ENCODE measurements around the gene NXPE4. TPM values are rescaled to one million over a fixed set of nuclear protein-coding genes. Genes with fewer than 3 reads are reported as not detected.

The NXPE4 gene
- total RNA-seq, 2 donors from 2014 or later: not detected

DNA sequence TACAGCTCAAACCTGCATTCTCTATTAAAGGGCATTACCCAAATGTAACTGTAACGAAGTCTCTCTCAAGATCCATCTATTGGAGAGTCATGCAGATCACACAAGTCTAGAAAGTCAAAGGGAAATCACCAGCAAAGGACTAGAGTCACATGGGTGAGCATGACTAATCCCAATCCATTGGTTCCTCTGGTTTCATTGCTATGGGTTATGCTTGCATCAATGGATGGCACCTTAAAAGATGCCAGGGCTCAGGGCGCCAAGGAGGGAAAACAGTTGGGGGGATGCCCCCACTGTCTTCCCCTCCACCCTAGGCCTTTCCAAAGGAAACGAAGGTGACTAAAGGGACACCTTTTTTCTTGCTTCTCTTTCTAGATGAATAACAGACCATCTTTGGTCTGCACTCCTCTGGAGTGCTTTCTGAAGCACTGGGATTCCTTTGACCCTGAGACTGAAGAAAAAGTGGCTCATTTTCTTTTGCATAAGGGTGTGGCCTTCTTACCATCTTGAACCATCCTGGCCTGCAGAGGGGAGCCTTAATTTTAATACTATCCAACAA lies 8.1 kb downstream of the NXPE4 start:
- 67 to 74% methylated on average over 3 of the region's 3 CpGs for WGBS, 2 donors
- H3K9me3 ChIP-seq: peaks cover 0 to 35% (median 0%) of the 10 kb centered on the region in 3 donors
- ATAC-seq (no peak), DNase-seq (no peak)
- intact Hi-C loops (cut with DNase I): no loop called here
- no peak overlapping the region for H3K27ac ChIP-seq
- no peaks in the 10 kb centered on the region for H3K27me3 ChIP-seq
- no peaks in the 10 kb centered on the region for H3K36me3 ChIP-seq (replicated peaks in 1 of 2; ENCODE audit: insufficient read depth in 1 of 2, low read depth in 2 of 2)
- no peak for TF ChIP-seq POLR2A (IDR thresholded peaks at IDR 0.05)
- TF ChIP-seq, protein P1, sequence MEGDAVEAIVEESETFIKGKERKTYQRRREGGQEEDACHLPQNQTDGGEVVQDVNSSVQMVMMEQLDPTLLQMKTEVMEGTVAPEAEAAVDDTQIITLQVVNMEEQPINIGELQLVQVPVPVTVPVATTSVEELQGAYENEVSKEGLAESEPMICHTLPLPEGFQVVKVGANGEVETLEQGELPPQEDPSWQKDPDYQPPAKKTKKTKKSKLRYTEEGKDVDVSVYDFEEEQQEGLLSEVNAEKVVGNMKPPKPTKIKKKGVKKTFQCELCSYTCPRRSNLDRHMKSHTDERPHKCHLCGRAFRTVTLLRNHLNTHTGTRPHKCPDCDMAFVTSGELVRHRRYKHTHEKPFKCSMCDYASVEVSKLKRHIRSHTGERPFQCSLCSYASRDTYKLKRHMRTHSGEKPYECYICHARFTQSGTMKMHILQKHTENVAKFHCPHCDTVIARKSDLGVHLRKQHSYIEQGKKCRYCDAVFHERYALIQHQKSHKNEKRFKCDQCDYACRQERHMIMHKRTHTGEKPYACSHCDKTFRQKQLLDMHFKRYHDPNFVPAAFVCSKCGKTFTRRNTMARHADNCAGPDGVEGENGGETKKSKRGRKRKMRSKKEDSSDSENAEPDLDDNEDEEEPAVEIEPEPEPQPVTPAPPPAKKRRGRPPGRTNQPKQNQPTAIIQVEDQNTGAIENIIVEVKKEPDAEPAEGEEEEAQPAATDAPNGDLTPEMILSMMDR (IDR thresholded peaks at IDR 0.05): no peak
- H3K4me1 ChIP-seq: no peaks in the 10 kb centered on the region
- H3K4me3 ChIP-seq: no peak overlapping the region

DNA sequence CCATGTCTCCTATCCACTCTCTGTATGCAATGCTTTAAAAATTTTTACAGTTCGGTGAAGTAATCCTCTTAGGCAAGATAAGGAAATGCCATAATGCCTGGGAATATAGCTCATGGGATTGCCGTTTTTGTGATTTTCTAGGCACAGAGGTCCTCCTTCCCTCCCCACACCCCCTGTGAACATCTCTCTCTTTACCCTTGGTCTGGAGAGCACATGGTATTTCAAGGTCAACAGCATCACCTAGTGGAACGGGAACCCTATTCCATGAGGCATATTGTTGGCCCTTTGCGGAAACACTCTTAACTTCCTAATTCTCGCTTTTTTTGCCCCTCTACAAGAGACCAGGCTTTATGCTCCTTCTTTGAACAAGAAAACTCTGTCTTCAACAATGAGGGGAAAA lies 8.8 kb downstream of the NXPE4 start:
- ATAC-seq: no peak
- H3K9me3 ChIP-seq: peaks cover 0 to 35% (median 0%) of the 10 kb centered on the region in 3 donors
- H3K4me1 ChIP-seq: no peaks in the 10 kb centered on the region
- 83 to 85% methylated on average over 5 of the region's 5 CpGs for WGBS, 2 donors
- no peaks in the 10 kb centered on the region for H3K36me3 ChIP-seq (replicated peaks in 1 of 2; ENCODE audit: insufficient read depth in 1 of 2, low read depth in 2 of 2)
- no peak for TF ChIP-seq POLR2A (IDR thresholded peaks at IDR 0.05)
- no peak for DNase-seq
- intact Hi-C loops (cut with DNase I): no loop called here
- no peak overlapping the region for H3K4me3 ChIP-seq
- H3K27ac ChIP-seq: no peak overlapping the region
- H3K27me3 ChIP-seq: no peaks in the 10 kb centered on the region

DNA sequence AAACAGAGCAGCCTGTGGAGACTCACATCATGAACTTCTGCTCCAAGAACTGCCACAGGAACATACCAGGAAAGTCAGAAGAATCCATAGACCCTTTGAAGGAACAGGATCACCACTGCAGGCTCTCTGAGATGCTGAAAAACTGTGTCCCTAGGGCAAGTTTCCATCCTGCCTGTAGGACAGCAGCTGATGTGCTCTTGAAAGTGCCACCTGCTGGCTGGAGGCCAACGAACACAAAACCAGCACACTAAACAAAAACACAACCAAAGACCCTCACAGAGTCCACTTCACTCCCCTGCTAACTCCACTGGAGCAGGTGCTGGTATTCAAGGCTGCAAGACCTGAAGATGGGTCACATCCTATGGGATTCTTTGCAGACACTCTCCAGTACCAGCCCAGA lies 23.9 kb downstream of the NXPE4 start:
- TF ChIP-seq, protein P1 (IDR thresholded peaks at IDR 0.05): no peak
- no peak for TF ChIP-seq POLR2A (IDR thresholded peaks at IDR 0.05)
- Histone ChIP-seq H3K4me3 (no peak overlapping the region), H3K27ac (no peak overlapping the region), H3K4me1 (no peaks in the 10 kb centered on the region), H3K36me3 (replicated peaks in 1 of 2; ENCODE audit: insufficient read depth in 1 of 2, low read depth in 2 of 2) (no peaks in the 10 kb centered on the region), H3K9me3 (no peaks in the 10 kb centered on the region), H3K27me3 (no peaks in the 10 kb centered on the region)
- ATAC-seq (no peak), DNase-seq (no peak)
- intact Hi-C loops (cut with DNase I): no loop called here
- WGBS, 2 donors: 14 to 19% methylated on average over 1 of the region's 1 CpG

DNA sequence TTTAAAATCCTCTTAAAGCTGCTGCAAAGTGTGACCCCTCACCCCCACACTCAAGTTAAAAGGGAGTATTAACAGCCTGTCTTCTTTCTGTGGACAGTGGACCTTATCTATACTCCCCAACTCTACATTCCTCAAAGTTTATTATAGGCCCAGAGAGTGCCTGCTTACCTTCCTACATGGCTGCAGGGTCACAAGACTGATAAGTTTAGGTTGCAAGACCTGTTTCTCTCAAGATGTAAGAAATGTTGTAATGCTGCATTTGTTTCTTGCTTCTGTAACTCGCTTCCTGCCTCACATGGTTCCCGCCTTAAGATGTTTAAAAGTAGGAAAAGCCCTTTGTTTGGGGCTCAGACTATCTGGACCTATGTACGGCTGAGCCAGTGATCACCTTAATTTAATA lies 25.8 kb downstream of the NXPE4 start:
- intact Hi-C loops (cut with DNase I): no loop called here
- TF ChIP-seq, protein P1 (IDR thresholded peaks at IDR 0.05): no peak
- no peak for TF ChIP-seq POLR2A (IDR thresholded peaks at IDR 0.05)
- Histone ChIP-seq H3K4me1 (no peaks in the 10 kb centered on the region), H3K36me3 (replicated peaks in 1 of 2; ENCODE audit: insufficient read depth in 1 of 2, low read depth in 2 of 2) (no peaks in the 10 kb centered on the region), H3K27me3 (no peaks in the 10 kb centered on the region), H3K27ac (no peak overlapping the region), H3K4me3 (no peak overlapping the region), H3K9me3 (no peaks in the 10 kb centered on the region)
- no peak for ATAC-seq
- WGBS, 2 donors: 59 to 77% methylated on average over 3 of the region's 3 CpGs
- DNase-seq: no peak

DNA sequence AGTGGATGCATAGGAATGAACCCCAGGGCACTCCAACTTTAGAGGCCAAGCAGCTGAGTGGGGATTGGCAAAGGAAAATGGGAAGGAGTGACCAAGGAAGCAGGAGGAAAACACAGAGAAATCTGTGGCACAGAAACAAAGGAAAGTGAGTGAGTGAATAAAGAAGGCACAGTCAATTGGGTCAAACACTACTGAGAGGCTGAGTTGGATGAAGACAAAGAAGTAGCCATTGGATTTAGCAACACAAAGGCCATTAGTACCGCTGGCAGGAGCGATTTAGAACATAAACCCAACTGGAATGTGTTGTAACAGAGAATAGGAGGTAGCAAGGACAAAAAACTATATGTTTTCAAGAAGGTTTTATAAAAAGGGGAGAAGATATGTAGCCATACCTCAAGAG lies 29.3 kb downstream of the NXPE4 start:
- no peaks in the 10 kb centered on the region for H3K4me1 ChIP-seq
- intact Hi-C loops (cut with DNase I): no loop called here
- no peaks in the 10 kb centered on the region for H3K27me3 ChIP-seq
- H3K9me3 ChIP-seq: no peaks in the 10 kb centered on the region
- H3K4me3 ChIP-seq: no peak overlapping the region
- no peak for ATAC-seq
- no peak overlapping the region for H3K27ac ChIP-seq
- no peaks in the 10 kb centered on the region for H3K36me3 ChIP-seq (replicated peaks in 1 of 2; ENCODE audit: insufficient read depth in 1 of 2, low read depth in 2 of 2)
- DNase-seq: no peak
- TF ChIP-seq POLR2A (IDR thresholded peaks at IDR 0.05): no peak
- TF ChIP-seq, protein P1 (IDR thresholded peaks at IDR 0.05): no peak
- 41 to 51% methylated on average over 2 of the region's 2 CpGs for WGBS, 2 donors

All from body of pancreas (tissue), 4 donors.